Mucosa of gallbladder (tissue), 1 donor: Measurements from ENCODE around the gene TRAF7. TPM values are rescaled to one million over a fixed set of nuclear protein-coding genes. Genes with fewer than 3 reads are reported as not detected.

Experiments
- DNase-seq: peaks from one replicate; pipeline ENCODE4 v3.0.0-alpha.2; 2020; ENCODE audit warnings: low spot score
- total RNA-seq: library from RNA; stranded (reverse); gene quantifications from one replicate; pipeline ENCODE4 v1.2.1, GENCODE V29; 2021
- donor health status: DM: no; HTN: no; CAD: no.

The TRAF7 gene
- total RNA-seq, 1 donor from 2014 or later: 100 TPM

GRCh38 chr16:2147981-2148671 lies 7.5 kb upstream of the TRAF7 start, which contains the start of gene RAB26:
RAB26 (plus strand) TSS chr16:2148625; CDS start chr16:2148784, 159 bp downstream.
- DNase-seq: peak; percentile 82

- no peak for DNase-seq
Observed at GRCh38 chr16:2148714-2149629, 6.6 kb upstream of the TRAF7 start.

- no peak for DNase-seq
Observed at GRCh38 chr16:2149630-2150417, 5.8 kb upstream of the TRAF7 start.

- DNase-seq: no peak
Observed at GRCh38 chr16:2150418-2151187, 5.0 kb upstream of the TRAF7 start.

GRCh38 chr16:2151188-2152091 lies 4.1 kb upstream of the TRAF7 start:
- no peak for DNase-seq

GRCh38 chr16:2152695-2153506 lies 2.7 kb upstream of the TRAF7 start:
- no peak for DNase-seq

GRCh38 chr16:2154533-2155090 lies 970 bp upstream of the TRAF7 start:
- no peak for DNase-seq

- no peak for DNase-seq
Observed at GRCh38 chr16:2155977-2156848, 631 bp downstream of the TRAF7 start.

- no peak for DNase-seq
Observed at GRCh38 chr16:2156849-2157224, 1.3 kb downstream of the TRAF7 start.

GRCh38 chr16:2157480-2158261 lies 2.1 kb downstream of the TRAF7 start:
- no peak for DNase-seq

GRCh38 chr16:2158262-2158638 lies 2.7 kb downstream of the TRAF7 start:
- no peak for DNase-seq

GRCh38 chr16:2159175-2159838 lies 3.7 kb downstream of the TRAF7 start:
- peak; percentile 66 for DNase-seq

GRCh38 chr16:2160915-2161551 lies 5.5 kb downstream of the TRAF7 start:
- no peak for DNase-seq

GRCh38 chr16:2161911-2162310 lies 6.3 kb downstream of the TRAF7 start:
- DNase-seq: no peak

- no peak for DNase-seq
Observed at GRCh38 chr16:2162676-2163118, 7.1 kb downstream of the TRAF7 start.

GRCh38 chr16:2163211-2163881 lies 7.8 kb downstream of the TRAF7 start:
- DNase-seq: peak; percentile 81
